ENCODE results near the gene RUSF1. TPM values are rescaled to one million over a fixed set of nuclear protein-coding genes. Genes with fewer than 3 reads are reported as not detected.
A peak's percentile ranks its signal among the peaks of the same experiment; 100 is the strongest.

The RUSF1 gene
- total RNA-seq, 1 experiment from 2014 or later = 30.5 TPM

DNA sequence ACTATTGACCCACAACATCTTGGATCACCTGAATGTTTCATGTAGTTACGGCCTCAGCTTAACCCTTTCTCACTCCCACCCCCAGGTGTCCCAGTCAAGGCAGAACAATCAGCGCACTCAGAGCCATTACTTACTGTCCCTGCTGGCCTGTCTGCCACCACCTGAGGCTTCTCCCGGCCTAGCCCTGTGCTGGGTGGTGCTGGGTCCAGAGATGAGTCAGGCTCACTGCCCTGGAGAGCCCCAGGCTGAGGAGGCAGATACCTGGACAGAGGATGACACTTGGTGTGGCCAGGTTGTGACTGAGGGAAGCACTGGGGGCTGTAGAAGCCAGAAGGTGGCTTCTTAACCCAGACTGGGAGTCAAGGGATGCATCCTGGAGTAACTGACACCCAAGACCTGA, 29.2 kb downstream of the RUSF1 start:
- H3K36me3 Mint-ChIP-seq (ENCODE audit: insufficient read depth, unreplicated experiment) = peaks cover 16% of the 10 kb centered on the region
- Histone ChIP-seq H3K9me3 (no peaks in the 10 kb centered on the region), H3K36me3 (ENCODE audit: control insufficient read depth, insufficient read depth, low read length) (no peaks in the 10 kb centered on the region), H3K4me3 (ENCODE audit: low read depth, low read length) (no peak overlapping the region), H3K27me3 (replicated peaks; ENCODE audit: control insufficient read depth, insufficient read depth, low read length) (no peaks in the 10 kb centered on the region), H3K4me1 (peaks cover 6% of the 10 kb centered on the region)
- intact Hi-C loops (cut with micrococcal nuclease; ENCODE audit: unreplicated experiment) = no loop called here
- no peaks in the 10 kb centered on the region for H3K27me3 Mint-ChIP-seq (ENCODE audit: insufficient read depth, unreplicated experiment)
- no peak overlapping the region for H3K27ac Mint-ChIP-seq (ENCODE audit: unreplicated experiment)
- TF ChIP-seq, protein P1, sequence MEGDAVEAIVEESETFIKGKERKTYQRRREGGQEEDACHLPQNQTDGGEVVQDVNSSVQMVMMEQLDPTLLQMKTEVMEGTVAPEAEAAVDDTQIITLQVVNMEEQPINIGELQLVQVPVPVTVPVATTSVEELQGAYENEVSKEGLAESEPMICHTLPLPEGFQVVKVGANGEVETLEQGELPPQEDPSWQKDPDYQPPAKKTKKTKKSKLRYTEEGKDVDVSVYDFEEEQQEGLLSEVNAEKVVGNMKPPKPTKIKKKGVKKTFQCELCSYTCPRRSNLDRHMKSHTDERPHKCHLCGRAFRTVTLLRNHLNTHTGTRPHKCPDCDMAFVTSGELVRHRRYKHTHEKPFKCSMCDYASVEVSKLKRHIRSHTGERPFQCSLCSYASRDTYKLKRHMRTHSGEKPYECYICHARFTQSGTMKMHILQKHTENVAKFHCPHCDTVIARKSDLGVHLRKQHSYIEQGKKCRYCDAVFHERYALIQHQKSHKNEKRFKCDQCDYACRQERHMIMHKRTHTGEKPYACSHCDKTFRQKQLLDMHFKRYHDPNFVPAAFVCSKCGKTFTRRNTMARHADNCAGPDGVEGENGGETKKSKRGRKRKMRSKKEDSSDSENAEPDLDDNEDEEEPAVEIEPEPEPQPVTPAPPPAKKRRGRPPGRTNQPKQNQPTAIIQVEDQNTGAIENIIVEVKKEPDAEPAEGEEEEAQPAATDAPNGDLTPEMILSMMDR (IDR thresholded peaks at IDR 0.05; ENCODE audit: insufficient read depth in 1 of 2, low read depth in 1 of 2, low read length in 1 of 2, severe bottlenecking in 1 of 2, unreplicated experiment in 1 of 2) = no peak
- BruUV-seq (replicated peaks) = no TSS peak
- peaks cover 6% of the 10 kb centered on the region for H3K4me1 Mint-ChIP-seq (ENCODE audit: low read depth, unreplicated experiment)
- ChIA-PET CTCF (interaction anchor here (3.6 kb wide), 1 partner anchor 20 kb away, joined by 33 read pairs; the partner anchor contains the start of gene ARMC5), POLR2A (no interaction called here)
- no peak overlapping the region for H3K4me3 Mint-ChIP-seq (ENCODE audit: unreplicated experiment)
- DNase-seq = no peak
- H3K9me3 Mint-ChIP-seq (ENCODE audit: unreplicated experiment) = no peaks in the 10 kb centered on the region

DNA sequence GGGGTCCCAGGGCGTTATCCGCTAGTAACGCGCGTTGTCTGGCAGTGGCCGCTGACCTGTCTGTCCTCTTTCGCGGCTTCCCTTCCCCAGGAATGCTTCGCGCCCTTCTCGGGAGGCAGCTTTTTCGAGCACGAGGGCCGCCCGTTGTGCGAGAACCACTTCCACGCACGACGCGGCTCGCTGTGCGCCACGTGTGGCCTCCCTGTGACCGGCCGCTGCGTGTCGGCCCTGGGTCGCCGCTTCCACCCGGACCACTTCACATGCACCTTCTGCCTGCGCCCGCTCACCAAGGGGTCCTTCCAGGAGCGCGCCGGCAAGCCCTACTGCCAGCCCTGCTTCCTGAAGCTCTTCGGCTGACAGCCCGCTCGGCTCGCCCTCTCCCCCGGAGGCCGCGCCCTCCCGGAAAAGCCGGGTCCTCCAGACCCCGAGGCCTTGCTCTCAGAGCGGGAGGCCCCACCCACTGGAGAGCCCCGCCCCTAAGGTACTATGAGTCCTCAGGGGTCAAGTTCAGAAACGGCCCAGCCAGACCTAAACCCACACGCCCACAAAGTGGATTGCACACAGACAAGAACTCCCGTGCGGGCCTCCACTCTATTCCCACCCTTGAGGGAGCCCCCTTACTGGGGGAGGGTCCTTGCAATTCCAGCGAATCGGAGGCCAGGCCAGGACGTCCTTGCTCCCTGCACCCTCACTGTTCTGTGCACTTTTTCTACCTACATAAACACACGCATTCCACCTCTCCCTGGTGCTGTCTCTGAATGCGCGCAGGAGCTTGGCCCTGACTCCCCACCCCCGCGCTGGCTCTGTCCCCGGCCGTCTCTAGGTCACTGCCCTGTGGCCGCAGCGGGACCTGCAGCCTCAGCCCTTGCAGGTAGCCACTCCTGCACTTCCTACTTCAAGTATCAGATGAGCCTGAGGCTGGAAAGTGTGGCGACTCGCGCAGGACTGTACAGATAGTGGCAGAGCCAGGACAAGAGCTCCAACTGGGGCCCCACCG, 30.7 kb downstream of the RUSF1 start:
- Histone ChIP-seq H3K4me1 (peaks cover 3% of the 10 kb centered on the region; the same call in 1 of the 2 replicates), H3K36me3 (ENCODE audit: control insufficient read depth, insufficient read depth, low read length) (no peaks in the 10 kb centered on the region), H3K4me3 (ENCODE audit: low read depth, low read length) (peak overlapping the region; percentile 81), H3K9me3 (no peaks in the 10 kb centered on the region), H3K27me3 (replicated peaks; ENCODE audit: control insufficient read depth, insufficient read depth, low read length) (no peaks in the 10 kb centered on the region)
- ChIA-PET POLR2A (interaction anchor here (1.0 to 2.4 kb wide), 3 partner anchors 14 to 25 kb away, joined by 3 to 30 read pairs (median 3); partner anchors contain the start of gene ARMC5), CTCF (interaction anchor here (0.7 to 3.6 kb wide), 4 partner anchors 18 to 396 kb away, joined by 3 to 33 read pairs (median 4); partner anchors contain the start of genes ARMC5, RUSF1 and ZNF267)
- TF ChIP-seq, protein P1 (IDR thresholded peaks at IDR 0.05; ENCODE audit: insufficient read depth in 1 of 2, low read depth in 1 of 2, low read length in 1 of 2, severe bottlenecking in 1 of 2, unreplicated experiment in 1 of 2) = peak; percentile 63 to 73
- Mint-ChIP-seq H3K36me3 (ENCODE audit: insufficient read depth, unreplicated experiment) (peaks cover 22% of the 10 kb centered on the region), H3K4me1 (ENCODE audit: low read depth, unreplicated experiment) (peaks cover 13% of the 10 kb centered on the region), H3K9me3 (ENCODE audit: unreplicated experiment) (no peaks in the 10 kb centered on the region), H3K27me3 (ENCODE audit: insufficient read depth, unreplicated experiment) (no peaks in the 10 kb centered on the region), H3K27ac (ENCODE audit: unreplicated experiment) (peak overlapping the region; percentile 63), H3K4me3 (ENCODE audit: unreplicated experiment) (peak overlapping the region; percentile 86)
- peak; percentile 88 to 89 for DNase-seq
- BruUV-seq (replicated peaks) = no TSS peak
- intact Hi-C loops (cut with micrococcal nuclease; ENCODE audit: unreplicated experiment) = loop anchor here (1.0 to 2.0 kb wide), 2 partner anchors 18 to 31 kb away; partner anchors contain the start of genes ARMC5 and RUSF1
